ENCODE measurements around the gene ADGRL3. TPM values are rescaled to one million over a fixed set of nuclear protein-coding genes. Genes with fewer than 3 reads are reported as not detected.

The ADGRL3 gene
- total and polyA plus RNA-seq, 2 donors (not counting 1 experiment from before 2014, with no cell fraction given) = under 0.01 to 0.05 TPM

- H4K20me1 ChIP-seq (ENCODE audit: control insufficient read depth, extremely low read depth, insufficient read depth, low read length) = no peaks in the 10 kb centered on the region
- H3K4me1 ChIP-seq (ENCODE audit: control insufficient read depth, extremely low read depth, insufficient read depth, low read length) = no peaks in the 10 kb centered on the region
- DNase-seq (ENCODE audit: low read depth in 2 of 2) = no peak
Measured at GRCh38 chr4:61933527-61933926, 733.4 kb downstream of the ADGRL3 start.

DNA sequence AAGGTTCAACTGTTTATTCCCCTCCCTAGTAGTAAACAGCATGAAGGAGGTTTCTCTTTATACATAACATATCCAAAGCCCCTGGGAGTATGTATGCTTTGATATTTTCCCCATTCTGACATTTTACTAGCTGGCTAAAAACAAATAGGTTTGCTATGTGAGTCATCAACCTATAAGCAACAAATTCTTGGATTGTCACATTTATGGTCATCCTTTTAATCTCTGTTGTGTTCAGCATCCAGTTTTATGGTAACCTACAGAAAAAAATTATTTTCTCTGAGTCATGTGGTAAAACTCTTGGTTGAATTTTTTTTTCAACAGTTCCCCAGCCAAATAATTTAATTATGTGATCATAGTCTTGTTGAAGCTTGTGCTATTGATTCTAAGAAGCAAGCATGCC, 734.1 kb downstream of the ADGRL3 start:
- no peaks in the 10 kb centered on the region for H3K79me2 ChIP-seq (ENCODE audit: control insufficient read depth, insufficient read depth, low read length)
- H3K27ac ChIP-seq (ENCODE audit: insufficient read depth, low read length) = no peak overlapping the region
- no peaks in the 10 kb centered on the region for H3K9me3 ChIP-seq (ENCODE audit: control insufficient read depth, insufficient read depth, low read depth, low read length)
- H4K20me1 ChIP-seq (ENCODE audit: control insufficient read depth, extremely low read depth, insufficient read depth, low read length) = no peaks in the 10 kb centered on the region
- H3K9ac ChIP-seq (ENCODE audit: insufficient read depth, low read length) = no peak overlapping the region
- no peak overlapping the region for H2AFZ ChIP-seq (ENCODE audit: low read length)
- H3K4me3 ChIP-seq (replicated peaks in 1 of 4; ENCODE audit: control extremely low read depth in 1 of 4, insufficient read depth in 1 of 4, low read depth in 3 of 4, low read length in 4 of 4) = no peak overlapping the region
- H3K36me3 ChIP-seq (ENCODE audit: control insufficient read depth, insufficient read depth, low read length) = no peaks in the 10 kb centered on the region
- TF ChIP-seq EZH2 (IDR thresholded peaks at IDR 0.05; ENCODE audit: low read length, missing control alignments) (no peak), CTCF (conservative IDR thresholded peaks at IDR 0.05 in 1 of 2, IDR thresholded peaks at IDR 0.05 in 1 of 2; ENCODE audit: low read depth in 1 of 2, low read length in 2 of 2) (no peak)
- no peak for DNase-seq (ENCODE audit: low read depth in 2 of 2)
- H3K4me1 ChIP-seq (ENCODE audit: control insufficient read depth, extremely low read depth, insufficient read depth, low read length) = no peaks in the 10 kb centered on the region
- no peak overlapping the region for H3K4me2 ChIP-seq (ENCODE audit: extremely low read depth, insufficient read depth, low read length)
- H3K27me3 ChIP-seq (ENCODE audit: control insufficient read depth, insufficient read depth, low read length) = no peaks in the 10 kb centered on the region

More at GRCh38 chr4:61933527-61933926, 733.4 kb downstream of the ADGRL3 start:
- Histone ChIP-seq H3K27me3 (ENCODE audit: control insufficient read depth, insufficient read depth, low read length) (no peaks in the 10 kb centered on the region), H2AFZ (ENCODE audit: low read length) (no peak overlapping the region), H3K4me3 (replicated peaks in 1 of 4; ENCODE audit: control extremely low read depth in 1 of 4, insufficient read depth in 1 of 4, low read depth in 3 of 4, low read length in 4 of 4) (no peak overlapping the region), H3K9ac (ENCODE audit: insufficient read depth, low read length) (no peak overlapping the region), H3K9me3 (ENCODE audit: control insufficient read depth, insufficient read depth, low read depth, low read length) (no peaks in the 10 kb centered on the region), H3K36me3 (ENCODE audit: control insufficient read depth, insufficient read depth, low read length) (no peaks in the 10 kb centered on the region), H3K4me2 (ENCODE audit: extremely low read depth, insufficient read depth, low read length) (no peak overlapping the region), H3K79me2 (ENCODE audit: control insufficient read depth, insufficient read depth, low read length) (no peaks in the 10 kb centered on the region), H3K27ac (ENCODE audit: insufficient read depth, low read length) (no peak overlapping the region)
- TF ChIP-seq EZH2 (IDR thresholded peaks at IDR 0.05; ENCODE audit: low read length, missing control alignments) = no peak
- TF ChIP-seq CTCF (conservative IDR thresholded peaks at IDR 0.05 in 1 of 2, IDR thresholded peaks at IDR 0.05 in 1 of 2; ENCODE audit: low read depth in 1 of 2, low read length in 2 of 2) = no peak

DNA sequence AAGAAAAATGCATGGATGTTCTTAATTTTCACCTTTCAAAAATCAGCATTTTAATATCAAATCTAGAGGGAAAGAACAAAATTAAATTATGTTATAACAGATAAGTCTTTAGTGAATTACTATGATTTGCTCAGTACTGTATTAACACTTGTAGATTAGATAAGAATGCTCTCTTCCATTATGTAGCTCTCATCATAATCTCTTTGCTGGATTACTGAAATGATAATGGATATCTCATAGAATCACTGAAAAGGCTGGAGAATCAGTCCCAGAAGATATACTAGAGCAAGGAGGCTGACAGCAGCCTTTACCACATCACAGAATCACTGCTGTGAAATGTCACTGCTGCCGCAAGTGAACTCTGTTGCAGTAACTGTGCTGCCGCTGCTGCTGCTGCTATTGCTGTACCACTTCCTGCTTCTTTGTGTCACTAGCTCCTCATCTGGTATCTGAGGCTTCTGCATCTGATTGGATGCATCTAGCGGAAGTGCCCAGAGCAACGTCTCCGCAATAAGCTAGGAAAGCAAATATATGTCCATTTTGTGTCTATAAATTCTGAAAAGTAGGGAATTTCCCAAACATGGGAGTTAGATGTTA, 738.2 kb downstream of the ADGRL3 start:
- no peaks in the 10 kb centered on the region for H3K36me3 ChIP-seq (ENCODE audit: control insufficient read depth, insufficient read depth, low read length)
- no peak overlapping the region for H2AFZ ChIP-seq (ENCODE audit: low read length)
- H3K4me2 ChIP-seq (ENCODE audit: extremely low read depth, insufficient read depth, low read length) = no peak overlapping the region

More for the DNA sequence above, 738.2 kb downstream of the ADGRL3 start:
- H3K4me1 ChIP-seq (ENCODE audit: control insufficient read depth, extremely low read depth, insufficient read depth, low read length) = no peaks in the 10 kb centered on the region
- H4K20me1 ChIP-seq (ENCODE audit: control insufficient read depth, extremely low read depth, insufficient read depth, low read length) = no peaks in the 10 kb centered on the region
- H3K27ac ChIP-seq (ENCODE audit: insufficient read depth, low read length) = no peak overlapping the region
- TF ChIP-seq CTCF (conservative IDR thresholded peaks at IDR 0.05 in 1 of 2, IDR thresholded peaks at IDR 0.05 in 1 of 2; ENCODE audit: low read depth in 1 of 2, low read length in 2 of 2) (no peak), EZH2 (IDR thresholded peaks at IDR 0.05; ENCODE audit: low read length, missing control alignments) (no peak)
- DNase-seq (ENCODE audit: low read depth in 2 of 2) = no peak
- H3K4me3 ChIP-seq (replicated peaks in 1 of 4; ENCODE audit: control extremely low read depth in 1 of 4, insufficient read depth in 1 of 4, low read depth in 3 of 4, low read length in 4 of 4) = no peak overlapping the region
- no peaks in the 10 kb centered on the region for H3K9me3 ChIP-seq (ENCODE audit: control insufficient read depth, insufficient read depth, low read depth, low read length)
- no peaks in the 10 kb centered on the region for H3K79me2 ChIP-seq (ENCODE audit: control insufficient read depth, insufficient read depth, low read length)
- no peaks in the 10 kb centered on the region for H3K27me3 ChIP-seq (ENCODE audit: control insufficient read depth, insufficient read depth, low read length)
- no peak overlapping the region for H3K9ac ChIP-seq (ENCODE audit: insufficient read depth, low read length)
